Esophagus squamous epithelium (tissue), 4 donors: Measurements from ENCODE around the gene GPN1.

Experiments
- CTCF ChIP-seq, 6 experiments: fragments of 450-650 bp in 4 of 6; fragments of 200-600 bp in 2 of 6; sonication (generic) in 2 of 6; IDR thresholded peaks; one replicate each; pipeline ENCODE4 v1.5.1; 2016 to 2019; ENCODE audit warnings: antibody characterized with exemption in 6 of 6, mild to moderate bottlenecking in 4 of 6, moderate library complexity in 4 of 6
- POLR2A ChIP-seq, 4 donors: fragments of 450-650 bp; IDR thresholded peaks; one replicate each; pipeline ENCODE4 v1.6.1; 2017; ENCODE audit warnings: antibody characterized with exemption in 4 of 4, mild to moderate bottlenecking in 4 of 4, moderate library complexity in 3 of 4

DNA sequence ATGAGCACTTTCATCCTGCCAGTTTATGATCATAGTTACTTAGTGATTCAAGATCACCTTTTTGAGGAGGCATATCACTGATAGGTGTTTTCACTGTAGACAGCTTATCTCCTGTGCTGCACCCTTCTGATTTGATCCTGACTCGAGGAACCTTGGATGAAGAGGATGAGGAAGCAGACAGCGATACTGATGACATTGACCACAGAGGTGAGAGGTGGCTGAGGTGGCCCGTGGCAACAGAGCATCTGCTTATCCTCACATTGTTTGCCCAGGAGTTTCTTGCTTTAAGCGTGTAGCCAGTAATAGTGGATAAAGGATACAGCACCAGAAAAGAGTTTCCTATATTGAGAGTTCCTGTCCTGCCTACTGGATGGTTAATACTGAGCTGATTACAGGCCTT lies 18.9 kb downstream of the GPN1 start:
- TF ChIP-seq CTCF (IDR thresholded peaks at IDR 0.05) = no peak
- no peak for TF ChIP-seq POLR2A (IDR thresholded peaks at IDR 0.05)
